Raji (cell line): ENCODE measurements around the gene TTC24.

Experiments
- POLR2A ChIP-seq: IDR thresholded peaks from 2 replicates; pipeline ENCODE4 v1.6.1; 2011; ENCODE audit warnings: low read depth, low read length, control low read depth; ENCODE audit not compliant: insufficient read depth

Gene TTC24

DNA sequence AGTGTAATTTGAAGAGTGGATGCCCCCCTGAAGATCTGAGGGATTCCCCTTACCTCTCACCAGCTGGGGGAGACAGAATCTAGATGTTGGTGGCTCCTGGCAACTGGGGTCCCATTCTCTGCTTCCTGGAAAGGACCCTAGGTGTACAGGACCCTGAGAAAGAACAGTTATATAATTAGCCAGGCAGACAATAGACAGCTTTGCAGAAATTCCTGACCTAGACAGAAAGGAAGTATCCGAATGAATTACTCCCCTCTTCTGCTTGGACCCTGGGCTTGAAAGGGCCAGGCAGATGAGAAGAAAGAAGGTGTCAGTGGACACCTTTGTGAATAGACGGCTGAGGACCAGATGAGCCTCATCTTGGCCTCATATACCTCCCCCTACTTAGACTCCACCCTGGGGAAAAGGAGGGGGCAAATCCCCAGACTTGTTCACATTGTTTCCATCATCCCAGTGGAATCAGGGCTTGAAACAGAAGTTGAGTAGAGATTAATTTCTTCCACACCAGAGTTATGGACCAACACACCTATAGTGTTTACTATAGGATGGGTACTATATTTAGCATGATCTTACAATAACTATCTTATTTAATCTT, 5.4 kb upstream of the TTC24 start:
- no peak for TF ChIP-seq POLR2A

DNA sequence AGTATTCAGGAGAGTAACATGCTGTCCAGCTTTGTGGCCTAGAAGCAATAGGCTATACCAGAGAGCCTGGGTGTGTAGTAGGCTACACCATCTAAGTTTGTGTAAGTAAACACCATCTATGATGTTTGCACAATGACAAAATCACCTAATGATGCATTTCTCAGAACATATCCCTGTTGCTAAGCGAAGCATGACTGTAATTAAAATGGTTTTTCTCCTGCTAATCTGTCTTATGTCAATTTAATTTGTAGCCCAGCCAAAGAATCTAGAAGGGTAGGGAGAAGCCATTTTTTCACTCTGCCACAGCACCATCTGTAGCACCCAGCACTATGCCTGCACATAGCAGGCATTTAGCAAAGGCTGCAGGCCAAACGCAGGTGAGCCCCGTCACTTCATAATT, 2.0 kb upstream of the TTC24 start:
- TF ChIP-seq POLR2A, result no peak

- no peak for TF ChIP-seq POLR2A
Observed at GRCh38 chr1:156578055-156578454, 1.5 kb upstream of the TTC24 start.

DNA sequence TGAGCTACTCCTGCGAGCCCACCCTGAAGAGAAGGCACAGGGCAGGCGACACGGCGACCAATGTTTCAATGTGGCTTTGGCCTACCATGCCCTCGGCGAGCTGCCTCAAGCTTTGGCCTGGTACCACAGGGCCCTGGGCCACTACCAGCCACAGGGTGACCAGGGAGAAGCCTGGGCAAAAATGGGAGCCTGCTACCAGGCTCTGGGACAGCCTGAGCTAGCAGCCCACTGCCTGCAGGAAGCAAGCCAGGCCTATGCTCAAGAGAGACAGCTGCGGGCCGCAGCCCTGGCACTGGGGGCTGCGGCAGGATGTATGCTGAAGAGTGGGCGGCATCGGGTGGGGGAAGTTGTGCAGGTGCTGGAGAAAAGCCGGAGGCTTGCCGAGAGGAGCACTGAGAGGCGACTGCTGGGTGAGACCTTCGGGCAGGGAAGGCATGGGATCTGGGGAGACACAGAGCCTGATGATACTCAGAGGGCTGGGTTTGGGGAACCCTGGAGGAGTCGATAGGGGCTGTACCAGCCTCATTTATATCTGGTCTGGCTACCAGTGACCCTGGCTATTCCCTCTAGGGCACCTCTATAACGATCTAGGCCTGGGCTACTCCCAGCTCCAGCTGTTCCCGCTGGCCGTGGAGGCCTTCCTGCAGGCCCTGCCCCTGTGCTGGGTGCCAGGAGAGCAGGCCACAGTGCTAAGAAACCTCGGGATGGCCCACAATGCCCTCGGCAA, 2.3 kb downstream of the TTC24 start:
- TF ChIP-seq POLR2A, result no peak

- no peak for TF ChIP-seq POLR2A
Observed at GRCh38 chr1:156582388-156583017, 3.0 kb downstream of the TTC24 start.

- no peak for TF ChIP-seq POLR2A
Observed at GRCh38 chr1:156583821-156584622, 4.5 kb downstream of the TTC24 start.

DNA sequence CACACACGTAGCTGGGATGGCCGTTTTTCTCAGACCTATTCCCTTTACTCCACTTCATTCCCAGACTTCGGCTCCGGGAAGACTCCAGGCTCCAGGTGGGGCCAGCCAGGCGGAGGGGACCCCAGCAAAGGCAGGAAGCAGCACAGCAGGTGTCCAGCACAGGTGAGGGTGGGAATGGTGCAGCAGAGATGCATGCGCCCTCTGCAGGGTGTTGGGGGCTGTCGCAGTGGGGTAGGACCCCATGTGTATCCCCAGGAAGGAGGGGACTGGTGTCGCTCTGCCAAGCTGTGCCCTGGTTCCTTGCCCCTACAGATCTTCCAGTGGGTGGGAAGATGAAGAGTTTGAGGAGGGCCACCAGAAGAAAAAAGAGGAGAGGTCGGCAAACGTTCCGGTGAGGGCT, 5.3 kb downstream of the TTC24 start:
- TF ChIP-seq POLR2A, result no peak

- TF ChIP-seq POLR2A, result no peak
Observed at GRCh38 chr1:156586323-156586722, 6.8 kb downstream of the TTC24 start.

GRCh38 chr1:156586892-156587477, 7.5 kb downstream of the TTC24 start:
- no peak for TF ChIP-seq POLR2A

DNA sequence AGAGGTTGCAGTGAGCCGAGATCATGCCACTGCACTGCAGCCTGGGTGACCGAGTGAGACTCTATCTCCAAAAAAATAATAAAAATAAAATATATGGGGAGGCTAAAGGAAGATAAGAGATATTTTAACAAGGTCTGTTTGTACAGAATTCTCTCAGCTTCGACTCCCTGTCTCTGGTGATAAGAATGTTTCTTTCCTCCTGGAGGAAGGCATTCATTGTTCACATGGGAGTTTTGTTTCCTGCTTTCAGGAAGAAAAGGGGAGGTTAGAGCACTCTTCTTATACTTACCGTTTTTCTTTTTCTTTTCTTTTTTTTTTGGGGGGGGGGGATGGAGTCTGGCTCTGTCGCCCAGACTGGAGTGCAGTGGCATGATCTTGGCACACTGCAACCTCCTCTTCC, 10.0 kb downstream of the TTC24 start:
- no peak for TF ChIP-seq POLR2A

GRCh38 chr1:156590326-156591180, 11.0 kb downstream of the TTC24 start:
- TF ChIP-seq POLR2A, result no peak

DNA sequence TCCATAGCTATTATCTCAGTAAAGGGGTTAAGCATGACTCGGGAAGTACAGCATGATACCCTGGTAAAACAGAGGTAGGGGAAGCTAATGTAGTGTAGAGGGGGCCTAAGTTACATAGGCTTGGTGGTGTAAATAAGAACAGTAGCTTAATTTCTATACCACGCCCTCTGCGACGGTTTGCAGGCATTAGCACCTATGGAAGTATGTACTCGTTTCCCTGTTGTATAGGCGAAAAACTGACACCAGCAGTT, 11.6 kb downstream of the TTC24 start:
- no peak for TF ChIP-seq POLR2A

- TF ChIP-seq POLR2A, result peak; percentile 95
Observed at GRCh38 chr1:156591432-156592157, 12.1 kb downstream of the TTC24 start, which contains the start of gene NAXE. NAXE (plus strand) TSS chr1:156591776; CDS start chr1:156591805, 29 bp downstream.

DNA sequence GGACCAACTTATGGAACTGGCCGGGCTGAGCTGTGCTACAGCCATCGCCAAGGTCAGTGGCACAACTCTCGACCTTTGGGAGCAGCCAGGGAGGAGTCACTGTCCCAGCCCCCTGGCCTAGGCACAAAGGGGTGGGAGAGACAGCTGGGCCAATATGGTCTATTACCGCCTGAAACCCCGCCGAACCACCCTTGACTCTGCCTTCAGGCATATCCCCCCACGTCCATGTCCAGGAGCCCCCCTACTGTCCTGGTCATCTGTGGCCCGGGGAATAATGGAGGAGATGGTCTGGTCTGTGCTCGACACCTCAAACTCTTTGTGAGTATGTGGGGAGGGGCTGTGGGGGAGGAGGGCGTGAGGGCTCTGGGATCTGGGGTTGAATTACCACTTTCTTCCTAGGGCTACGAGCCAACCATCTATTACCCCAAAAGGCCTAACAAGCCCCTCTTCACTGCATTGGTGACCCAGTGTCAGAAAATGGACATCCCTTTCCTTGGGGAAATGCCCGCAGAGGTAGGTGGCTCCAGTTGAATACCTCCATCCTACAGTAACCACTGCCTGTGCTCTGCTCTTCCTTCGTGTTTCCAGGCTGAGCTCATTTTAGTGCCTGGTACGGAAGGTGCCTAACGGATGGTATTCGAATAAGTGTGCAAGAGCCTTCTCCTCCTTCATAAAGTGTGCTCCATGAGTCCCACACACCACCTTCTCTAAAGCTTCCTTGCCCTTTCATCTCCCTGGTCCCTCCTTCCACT, 12.8 kb downstream of the TTC24 start:
- TF ChIP-seq POLR2A, result 0 out of 2 replicates have a peak, but pooled peaks have one; percentile 19
